Neural progenitor cell (in vitro differentiated cells): Measurements from ENCODE around the gene AKAP6. TPM values are rescaled to one million over a fixed set of nuclear protein-coding genes. Genes with fewer than 3 reads are reported as not detected.

ENCODE experiments used
- DNase-seq: peaks from one replicate; pipeline ENCODE4 v3.0.0-alpha.2; 2016; ENCODE audit warnings: low spot score
- H2AFZ ChIP-seq: fragments of 200-600 bp; sonication (generic); replicated peaks from 2 replicates; pipeline ENCODE4 v1.6.1; 2016; ENCODE audit warnings: antibody characterized with exemption
- H3F3A ChIP-seq: fragments of 200-600 bp; sonication (generic); 2 replicates; pipeline ENCODE4 v1.6.1; 2016; ENCODE audit warnings: antibody characterized with exemption, low read depth
- H3K27ac ChIP-seq: fragments of 200-600 bp; sonication (generic); 2 replicates; pipeline ENCODE4 v1.5.1; 2016; ENCODE audit warnings: mild to moderate bottlenecking
- H3K27me3 ChIP-seq: fragments of 200-600 bp; sonication (generic); 2 replicates; pipeline ENCODE4 v1.6.1; 2016; ENCODE audit warnings: mild to moderate bottlenecking, moderate library complexity
- H3K36me3 ChIP-seq: fragments of 200-600 bp; sonication (generic); 2 replicates; pipeline ENCODE4 v1.5.1; 2016
- H3K4me1 ChIP-seq: fragments of 200-600 bp; sonication (generic); 2 replicates; pipeline ENCODE4 v1.6.1; 2016; ENCODE audit warnings: mixed run types
- H3K4me2 ChIP-seq: fragments of 200-600 bp; sonication (generic); 2 replicates; pipeline ENCODE4 v1.6.1; 2016
- H3K4me3 ChIP-seq: fragments of 200-600 bp; sonication (generic); 2 replicates; pipeline ENCODE4 v1.5.1; 2016
- H3K79me2 ChIP-seq: fragments of 200-600 bp; sonication (generic); 2 replicates; pipeline ENCODE4 v1.6.1; 2016; ENCODE audit warnings: low read depth
- H3K9ac ChIP-seq: fragments of 200-600 bp; sonication (generic); 2 replicates; pipeline ENCODE4 v1.6.1; 2016
- H3K9me3 ChIP-seq: fragments of 200-600 bp; sonication (generic); 2 replicates; pipeline ENCODE4 v1.5.1; 2016; ENCODE audit warnings: low read depth
- H4K20me1 ChIP-seq: fragments of 200-600 bp; sonication (generic); 2 replicates; pipeline ENCODE4 v1.6.1; 2016; ENCODE audit warnings: low read depth
- H3K27ac Mint-ChIP-seq: 3 replicates; pipeline ENCODE4 v1.8.0; 2021; ENCODE audit warnings: mixed read lengths
- H3K27me3 Mint-ChIP-seq: 2 replicates; pipeline ENCODE4 v1.8.0; 2022; ENCODE audit warnings: low read depth, mild to moderate bottlenecking, inconsistent platforms, moderate library complexity, mixed read lengths; ENCODE audit not compliant: insufficient read depth
- H3K36me3 Mint-ChIP-seq: 3 replicates; pipeline ENCODE4 v1.8.0; 2021; ENCODE audit warnings: mixed read lengths
- H3K4me1 Mint-ChIP-seq: 3 replicates; pipeline ENCODE4 v1.8.0; 2021; ENCODE audit warnings: mixed read lengths
- H3K4me3 Mint-ChIP-seq: 3 replicates; pipeline ENCODE4 v1.8.0; 2021; ENCODE audit warnings: mild to moderate bottlenecking, moderate library complexity, mixed read lengths
- H3K9me3 Mint-ChIP-seq: 3 replicates; pipeline ENCODE4 v1.8.0; 2020; ENCODE audit warnings: mixed read lengths
- EZH2 ChIP-seq: fragments of 200-600 bp; sonication (generic); IDR thresholded peaks from 2 replicates; pipeline ENCODE4 v1.6.1; 2017; ENCODE audit warnings: antibody characterized with exemption, mild to moderate bottlenecking, moderate library complexity
- EZH2phosphoT487 ChIP-seq: fragments of 200-600 bp; sonication (generic); IDR thresholded peaks from 2 replicates; pipeline ENCODE4 v1.6.1; 2017; ENCODE audit warnings: antibody characterized with exemption
- total RNA-seq: library from RNA; depleted of rRNA; stranded (reverse); fragments of >200 nt; gene quantifications from 2 replicates; pipeline ENCODE4 v1.2.3, GENCODE V29; 2015; ENCODE audit warnings: low replicate concordance
- TF ChIP-seq, protein P1 (sequence below): fragments of 200-600 bp; sonication (generic); IDR thresholded peaks from 2 replicates; pipeline ENCODE4 v1.5.1; 2017; ENCODE audit warnings: antibody characterized with exemption, mild to moderate bottlenecking

The AKAP6 gene
- total RNA-seq, 1 donor from 2014 or later, result 3.7 TPM

DNA sequence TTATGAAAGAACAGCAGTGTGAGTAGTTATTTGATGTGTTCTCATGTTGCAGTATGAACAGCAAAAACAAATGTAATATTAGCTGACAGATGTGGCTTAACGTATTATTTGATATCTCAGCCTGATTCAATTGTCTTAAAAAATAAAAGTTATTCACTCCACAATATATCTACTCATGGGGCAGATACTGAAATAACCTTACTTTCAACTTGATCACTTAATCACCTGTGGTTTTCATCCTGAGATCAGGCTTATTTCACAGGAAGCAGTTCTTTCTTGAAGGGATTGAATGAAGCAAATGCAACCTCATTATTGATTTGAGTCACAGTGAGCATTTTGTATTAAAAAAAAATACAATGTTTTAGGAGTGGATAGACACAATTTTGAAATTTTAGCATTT, 90.3 kb downstream of the AKAP6 start:
- no peaks in the 10 kb centered on the region for H3K27me3 ChIP-seq
- Mint-ChIP-seq H3K27ac (no peak overlapping the region), H3K9me3 (peaks cover 15% of the 10 kb centered on the region), H3K27me3 (peaks cover 3% of the 10 kb centered on the region), H3K4me1 (peaks cover 26% of the 10 kb centered on the region), H3K36me3 (peaks cover 3% of the 10 kb centered on the region), H3K4me3 (no peak overlapping the region)
- TF ChIP-seq EZH2phosphoT487 (no peak), EZH2 (no peak)
- TF ChIP-seq, protein P1, sequence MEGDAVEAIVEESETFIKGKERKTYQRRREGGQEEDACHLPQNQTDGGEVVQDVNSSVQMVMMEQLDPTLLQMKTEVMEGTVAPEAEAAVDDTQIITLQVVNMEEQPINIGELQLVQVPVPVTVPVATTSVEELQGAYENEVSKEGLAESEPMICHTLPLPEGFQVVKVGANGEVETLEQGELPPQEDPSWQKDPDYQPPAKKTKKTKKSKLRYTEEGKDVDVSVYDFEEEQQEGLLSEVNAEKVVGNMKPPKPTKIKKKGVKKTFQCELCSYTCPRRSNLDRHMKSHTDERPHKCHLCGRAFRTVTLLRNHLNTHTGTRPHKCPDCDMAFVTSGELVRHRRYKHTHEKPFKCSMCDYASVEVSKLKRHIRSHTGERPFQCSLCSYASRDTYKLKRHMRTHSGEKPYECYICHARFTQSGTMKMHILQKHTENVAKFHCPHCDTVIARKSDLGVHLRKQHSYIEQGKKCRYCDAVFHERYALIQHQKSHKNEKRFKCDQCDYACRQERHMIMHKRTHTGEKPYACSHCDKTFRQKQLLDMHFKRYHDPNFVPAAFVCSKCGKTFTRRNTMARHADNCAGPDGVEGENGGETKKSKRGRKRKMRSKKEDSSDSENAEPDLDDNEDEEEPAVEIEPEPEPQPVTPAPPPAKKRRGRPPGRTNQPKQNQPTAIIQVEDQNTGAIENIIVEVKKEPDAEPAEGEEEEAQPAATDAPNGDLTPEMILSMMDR, result no peak
- no peaks in the 10 kb centered on the region for H3K36me3 ChIP-seq
- H3K4me2 ChIP-seq, result no peak overlapping the region
- H2AFZ ChIP-seq, result no peak overlapping the region
- H3K27ac ChIP-seq, result no peak overlapping the region
- H4K20me1 ChIP-seq, result no peaks in the 10 kb centered on the region
- H3K4me1 ChIP-seq, result no peaks in the 10 kb centered on the region
- DNase-seq, result no peak
- no peak overlapping the region for H3K9ac ChIP-seq
- no peak overlapping the region for H3K4me3 ChIP-seq
- H3K79me2 ChIP-seq, result no peaks in the 10 kb centered on the region
- H3F3A ChIP-seq, result no peaks in the 10 kb centered on the region
- H3K9me3 ChIP-seq, result no peaks in the 10 kb centered on the region

DNA sequence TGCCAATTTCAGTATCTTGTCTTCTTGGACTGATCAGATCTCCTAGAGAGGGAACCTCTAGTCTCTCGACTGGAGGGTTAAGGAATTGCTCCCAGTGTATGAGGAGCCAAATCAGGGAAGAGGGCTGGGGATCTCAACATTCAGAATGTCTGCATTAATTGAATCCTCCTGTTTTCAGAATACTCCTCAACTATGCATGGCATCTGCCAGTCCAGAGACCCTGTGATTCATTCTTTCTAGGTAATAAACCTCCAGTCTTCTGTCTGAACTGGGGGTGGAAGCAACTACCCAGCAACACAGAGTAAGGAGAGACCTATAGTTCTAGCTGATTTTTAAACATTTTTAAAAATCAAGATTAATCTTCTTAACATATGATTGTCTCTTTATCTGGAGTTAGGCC, 92.7 kb downstream of the AKAP6 start:
- H3K36me3 ChIP-seq, result no peaks in the 10 kb centered on the region
- H3K9ac ChIP-seq, result no peak overlapping the region
- H3K27ac ChIP-seq, result no peak overlapping the region
- H3K27me3 Mint-ChIP-seq, result peaks cover 3% of the 10 kb centered on the region
- H3K4me3 Mint-ChIP-seq, result no peak overlapping the region
- H3F3A ChIP-seq, result peaks cover 2% of the 10 kb centered on the region
- DNase-seq, result no peak
- peaks cover 3% of the 10 kb centered on the region for H3K36me3 Mint-ChIP-seq
- H3K4me1 ChIP-seq, result peaks cover 5% of the 10 kb centered on the region
- no peaks in the 10 kb centered on the region for H4K20me1 ChIP-seq
- H3K4me3 ChIP-seq, result no peak overlapping the region
- no peak overlapping the region for H2AFZ ChIP-seq
- TF ChIP-seq EZH2 (no peak), EZH2phosphoT487 (no peak)
- TF ChIP-seq, protein P1, result no peak
- H3K9me3 ChIP-seq, result no peaks in the 10 kb centered on the region
- H3K79me2 ChIP-seq, result no peaks in the 10 kb centered on the region
- no peak overlapping the region for H3K4me2 ChIP-seq
- H3K4me1 Mint-ChIP-seq, result peaks cover 36% of the 10 kb centered on the region
- no peak overlapping the region for H3K27ac Mint-ChIP-seq
- H3K27me3 ChIP-seq, result no peaks in the 10 kb centered on the region
- peaks cover 15% of the 10 kb centered on the region for H3K9me3 Mint-ChIP-seq

DNA sequence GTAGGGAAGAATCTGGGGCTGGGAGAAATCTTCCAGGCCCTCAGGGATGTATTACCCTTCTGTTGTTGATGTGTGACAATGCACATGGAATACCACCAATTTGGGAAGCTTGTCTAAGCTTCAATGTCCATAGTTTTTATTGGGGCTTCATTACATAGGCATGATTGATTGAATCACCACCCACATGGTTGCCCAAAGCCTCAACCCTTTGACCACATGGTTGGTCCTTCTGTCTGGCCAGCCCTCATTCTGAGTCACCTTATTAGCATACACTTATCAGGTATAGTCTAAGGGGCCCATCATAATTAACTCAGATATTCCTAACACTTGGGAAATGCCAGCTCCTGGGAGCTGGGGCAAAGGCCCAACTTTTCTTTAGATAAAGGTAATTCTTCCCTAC, 93.3 kb downstream of the AKAP6 start:
- peaks cover 15% of the 10 kb centered on the region for H3K9me3 Mint-ChIP-seq
- peaks cover 11% of the 10 kb centered on the region for H3K4me1 ChIP-seq
- H3F3A ChIP-seq, result peaks cover 8% of the 10 kb centered on the region
- no peaks in the 10 kb centered on the region for H3K9me3 ChIP-seq
- no peak overlapping the region for H3K27ac Mint-ChIP-seq
- H2AFZ ChIP-seq, result no peak overlapping the region
- H3K27me3 Mint-ChIP-seq, result peaks cover 3% of the 10 kb centered on the region
- DNase-seq, result no peak
- peaks cover 43% of the 10 kb centered on the region for H3K4me1 Mint-ChIP-seq
- H3K9ac ChIP-seq, result no peak overlapping the region
- H3K36me3 Mint-ChIP-seq, result peaks cover 3% of the 10 kb centered on the region
- H3K79me2 ChIP-seq, result no peaks in the 10 kb centered on the region
- no peak overlapping the region for H3K4me3 ChIP-seq
- no peak overlapping the region for H3K4me3 Mint-ChIP-seq
- peaks cover 2% of the 10 kb centered on the region for H4K20me1 ChIP-seq
- TF ChIP-seq EZH2 (no peak), EZH2phosphoT487 (no peak)
- TF ChIP-seq, protein P1, result no peak
- H3K27ac ChIP-seq, result no peak overlapping the region
- no peaks in the 10 kb centered on the region for H3K27me3 ChIP-seq
- H3K4me2 ChIP-seq, result no peak overlapping the region
- H3K36me3 ChIP-seq, result no peaks in the 10 kb centered on the region

DNA sequence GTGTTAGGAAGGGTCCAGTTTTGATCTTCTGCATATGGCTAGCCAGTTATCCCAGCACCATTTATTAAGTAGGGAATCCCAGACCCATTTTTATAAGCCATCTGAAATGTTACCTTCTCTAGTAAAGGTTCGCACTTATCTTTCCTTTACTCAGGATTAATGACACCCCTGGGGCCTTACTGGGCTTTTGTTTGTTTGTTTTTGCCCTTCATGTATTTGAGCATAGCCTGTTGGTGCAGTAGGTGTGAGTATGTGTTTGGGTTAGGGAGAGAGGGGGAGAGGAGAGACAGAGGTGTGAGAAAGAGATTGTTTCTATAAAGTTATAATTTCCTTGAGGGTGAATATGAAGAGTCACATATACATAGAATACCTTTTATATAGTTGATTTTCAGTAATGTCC, 96.9 kb downstream of the AKAP6 start:
- H3K27ac Mint-ChIP-seq, result no peak overlapping the region
- peaks cover 25% of the 10 kb centered on the region for H3F3A ChIP-seq
- H3K9ac ChIP-seq, result no peak overlapping the region
- H3K4me1 Mint-ChIP-seq, result peaks cover 38% of the 10 kb centered on the region
- H3K27ac ChIP-seq, result no peak overlapping the region
- no peak overlapping the region for H2AFZ ChIP-seq
- no peak for DNase-seq
- H3K4me1 ChIP-seq, result peaks cover 33% of the 10 kb centered on the region
- peaks cover 3% of the 10 kb centered on the region for H3K36me3 Mint-ChIP-seq
- no peaks in the 10 kb centered on the region for H3K27me3 Mint-ChIP-seq
- H3K4me2 ChIP-seq, result no peak overlapping the region
- H3K9me3 ChIP-seq, result no peaks in the 10 kb centered on the region
- no peaks in the 10 kb centered on the region for H3K27me3 ChIP-seq
- H3K9me3 Mint-ChIP-seq, result peaks cover 13% of the 10 kb centered on the region
- H3K4me3 ChIP-seq, result no peak overlapping the region
- peaks cover 10% of the 10 kb centered on the region for H4K20me1 ChIP-seq
- H3K36me3 ChIP-seq, result no peaks in the 10 kb centered on the region
- H3K4me3 Mint-ChIP-seq, result no peak overlapping the region
- H3K79me2 ChIP-seq, result no peaks in the 10 kb centered on the region
- no peak for TF ChIP-seq EZH2
- TF ChIP-seq, protein P1, result no peak
- TF ChIP-seq EZH2phosphoT487, result no peak
